Measurements from ENCODE around the gene CASP4. TPM values are rescaled to one million over a fixed set of nuclear protein-coding genes. Genes with fewer than 3 reads are reported as not detected.
A peak's percentile ranks its signal among the peaks of the same experiment; 100 is the strongest.
"Not testable (repeated sequence)": the region's sequence is repeated elsewhere in the genome, so short reads cannot be mapped to it uniquely, and the experiment has no call there.

CASP4 gene
- polyA plus RNA-seq, 1 donor: 89.7 TPM

DNA sequence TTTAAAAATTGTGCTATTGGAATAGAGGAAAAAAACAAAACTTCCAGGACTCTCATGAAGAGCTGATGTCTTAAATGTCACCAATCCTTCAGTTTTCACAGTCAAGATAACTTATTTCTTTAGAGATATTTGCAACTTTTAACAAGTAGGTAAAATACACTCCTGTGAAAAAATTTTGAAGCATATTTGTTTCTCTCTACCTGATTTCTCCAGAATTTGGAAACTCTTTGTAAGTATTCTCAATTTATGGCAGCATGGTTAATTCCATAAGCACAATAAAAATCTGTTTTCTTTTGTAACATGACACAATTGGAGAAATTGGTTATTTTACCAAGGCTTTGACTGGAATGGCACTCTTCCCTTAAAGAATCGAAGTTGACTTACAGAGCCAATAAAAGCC lies 4.1 kb downstream of the CASP4 start:
- Histone ChIP-seq H3K27me3 (ENCODE audit: control insufficient read depth, insufficient read depth, low read length) (no peaks in the 10 kb centered on the region), H3K27ac (ENCODE audit: low read length) (no peak overlapping the region), H3K4me1 (ENCODE audit: control insufficient read depth, insufficient read depth, low read length) (peaks cover 6% of the 10 kb centered on the region), H3K36me3 (ENCODE audit: control insufficient read depth, insufficient read depth, low read length) (peaks cover 14% of the 10 kb centered on the region), H3K9me3 (ENCODE audit: control insufficient read depth, low read depth, low read length) (peaks cover 9% of the 10 kb centered on the region), H3K4me3 (ENCODE audit: low read length) (no peak overlapping the region)
- DNase-seq: no peak
- WGBS (ENCODE audit: insufficient coverage, low lambda C conversion rate): no CpG with 5 or more reads among the region's 1 CpG

DNA sequence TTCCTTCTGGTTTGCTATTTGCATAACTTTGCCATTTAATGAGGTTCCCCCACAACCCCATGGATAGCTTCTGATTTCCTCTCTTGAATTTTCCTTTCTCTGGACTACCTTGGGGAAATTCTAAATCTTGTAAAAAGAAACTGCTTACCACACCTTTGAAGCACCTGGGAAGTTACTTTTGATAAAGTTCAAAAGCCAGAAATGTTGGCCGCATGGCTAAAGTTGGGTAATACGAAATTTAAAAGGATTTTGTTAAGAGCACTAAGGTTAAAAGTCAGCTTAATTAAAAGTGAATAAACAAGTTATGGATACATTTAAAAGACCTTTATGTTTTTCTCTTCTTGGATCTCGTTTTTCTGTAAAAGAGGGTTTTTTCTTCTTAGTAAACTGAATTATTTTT lies 5.5 kb downstream of the CASP4 start:
- Histone ChIP-seq H3K9me3 (ENCODE audit: control insufficient read depth, low read depth, low read length) (peaks cover 9% of the 10 kb centered on the region), H3K4me1 (ENCODE audit: control insufficient read depth, insufficient read depth, low read length) (no peaks in the 10 kb centered on the region), H3K27me3 (ENCODE audit: control insufficient read depth, insufficient read depth, low read length) (no peaks in the 10 kb centered on the region), H3K4me3 (ENCODE audit: low read length) (no peak overlapping the region), H3K27ac (ENCODE audit: low read length) (no peak overlapping the region), H3K36me3 (ENCODE audit: control insufficient read depth, insufficient read depth, low read length) (peaks cover 14% of the 10 kb centered on the region)
- no peak for DNase-seq
- 100% methylated on average over 2 of the region's 3 CpGs for WGBS (ENCODE audit: insufficient coverage, low lambda C conversion rate)

DNA sequence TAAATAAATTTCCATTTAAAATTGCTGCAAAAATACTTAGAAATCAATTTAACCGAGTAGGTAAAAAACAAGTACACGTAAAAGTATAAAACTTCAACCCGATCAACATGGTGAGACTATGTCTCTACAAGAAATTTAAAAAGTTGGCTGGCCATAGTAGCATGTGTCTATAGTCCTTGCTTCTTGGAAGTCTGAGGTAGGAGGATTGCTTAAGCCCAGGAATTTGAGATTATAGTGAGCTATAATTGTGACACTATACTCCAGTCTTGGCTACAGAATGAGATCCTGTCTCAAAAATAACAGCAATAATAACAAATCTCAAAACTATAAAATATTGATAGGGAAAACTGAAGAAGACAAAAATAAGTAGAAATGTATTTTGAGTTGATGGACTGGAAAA lies 11.1 kb downstream of the CASP4 start:
- Histone ChIP-seq H3K9me3 (ENCODE audit: control insufficient read depth, low read depth, low read length) (no peaks in the 10 kb centered on the region), H3K27me3 (ENCODE audit: control insufficient read depth, insufficient read depth, low read length) (no peaks in the 10 kb centered on the region), H3K27ac (ENCODE audit: low read length) (no peak overlapping the region), H3K36me3 (ENCODE audit: control insufficient read depth, insufficient read depth, low read length) (peaks cover 21% of the 10 kb centered on the region), H3K4me1 (ENCODE audit: control insufficient read depth, insufficient read depth, low read length) (no peaks in the 10 kb centered on the region), H3K4me3 (ENCODE audit: low read length) (no peak overlapping the region)
- no CpG with 5 or more reads among the region's 3 CpGs for WGBS (ENCODE audit: insufficient coverage, low lambda C conversion rate)
- DNase-seq: no peak

DNA sequence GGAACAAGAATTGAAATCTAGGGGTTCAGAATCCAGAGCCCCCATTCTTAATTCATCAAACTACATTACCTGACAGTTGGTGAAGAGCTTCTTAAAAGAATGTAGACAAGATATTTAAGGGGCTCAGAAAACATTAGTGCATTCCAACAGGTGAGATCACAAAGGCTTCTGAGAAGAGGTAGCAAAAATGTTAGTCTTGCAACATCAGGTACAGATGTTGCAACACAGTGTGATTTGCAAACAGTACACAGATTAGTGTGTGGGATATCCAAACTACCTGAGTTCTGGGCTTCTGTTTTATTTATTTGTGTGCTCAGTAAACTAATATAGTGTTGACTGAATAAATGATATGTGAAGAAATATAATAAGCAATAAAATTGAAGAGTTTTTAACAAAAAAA lies 11.8 kb downstream of the CASP4 start:
- H3K4me1 ChIP-seq (ENCODE audit: control insufficient read depth, insufficient read depth, low read length): no peaks in the 10 kb centered on the region
- no peaks in the 10 kb centered on the region for H3K27me3 ChIP-seq (ENCODE audit: control insufficient read depth, insufficient read depth, low read length)

DNA sequence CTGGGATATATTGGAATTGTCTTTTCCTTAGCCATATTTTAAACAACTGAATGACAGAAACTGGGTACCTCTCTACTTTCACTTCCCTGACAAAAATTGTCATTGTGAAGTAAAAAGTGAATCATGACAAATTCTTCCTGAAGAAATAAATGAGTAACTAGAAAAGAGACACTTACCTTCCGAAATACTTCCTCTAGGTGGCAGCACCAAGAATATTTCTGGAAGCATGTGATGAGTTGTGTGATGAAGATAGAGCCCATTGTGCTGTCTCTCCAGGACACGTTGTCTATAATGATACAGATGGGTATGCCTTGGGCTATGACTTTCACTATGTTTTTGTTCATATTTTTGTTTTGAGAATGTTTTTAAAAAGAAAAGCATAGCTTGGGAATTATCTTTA lies 21.5 kb downstream of the CASP4 start:
- H3K36me3 ChIP-seq (ENCODE audit: control insufficient read depth, insufficient read depth, low read length): peaks cover 47% of the 10 kb centered on the region
- no peaks in the 10 kb centered on the region for H3K4me1 ChIP-seq (ENCODE audit: control insufficient read depth, insufficient read depth, low read length)
- H3K4me3 ChIP-seq (ENCODE audit: low read length): no peak overlapping the region
- H3K27me3 ChIP-seq (ENCODE audit: control insufficient read depth, insufficient read depth, low read length): no peaks in the 10 kb centered on the region
- no peak overlapping the region for H3K27ac ChIP-seq (ENCODE audit: low read length)
- no CpG with 5 or more reads among the region's 2 CpGs for WGBS (ENCODE audit: insufficient coverage, low lambda C conversion rate)
- peak; percentile 17 to 64 for DNase-seq
- no peaks in the 10 kb centered on the region for H3K9me3 ChIP-seq (ENCODE audit: control insufficient read depth, low read depth, low read length)

More for the DNA sequence above, 11.8 kb downstream of the CASP4 start:
- Histone ChIP-seq H3K36me3 (ENCODE audit: control insufficient read depth, insufficient read depth, low read length) (peaks cover 16% of the 10 kb centered on the region), H3K4me3 (ENCODE audit: low read length) (no peak overlapping the region), H3K27ac (ENCODE audit: low read length) (no peak overlapping the region), H3K9me3 (ENCODE audit: control insufficient read depth, low read depth, low read length) (no peaks in the 10 kb centered on the region)
- DNase-seq: peak in 1 of 2 donors; percentile 39

DNA sequence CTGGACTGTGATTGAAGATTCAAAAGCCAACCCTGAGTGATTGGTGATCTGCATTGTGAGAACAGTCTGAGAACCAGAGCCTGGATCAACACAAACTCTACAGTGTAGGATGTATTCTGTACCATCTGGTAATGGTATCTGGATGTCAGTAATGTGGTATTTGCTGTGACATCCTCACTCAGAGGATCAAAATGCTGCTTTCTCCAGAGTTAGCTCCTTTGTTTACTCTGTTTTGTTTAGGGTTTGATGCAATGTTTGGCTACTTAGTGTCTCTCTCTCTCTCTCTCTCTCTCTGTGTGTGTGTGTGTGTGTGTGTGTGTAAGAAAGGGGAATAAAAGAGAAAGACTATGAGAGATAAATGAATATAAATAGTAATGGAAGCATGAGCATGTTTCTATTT lies 24.3 kb downstream of the CASP4 start:
- no peaks in the 10 kb centered on the region for H3K27me3 ChIP-seq (ENCODE audit: control insufficient read depth, insufficient read depth, low read length)
- H3K4me1 ChIP-seq (ENCODE audit: control insufficient read depth, insufficient read depth, low read length): no peaks in the 10 kb centered on the region
- no peaks in the 10 kb centered on the region for H3K9me3 ChIP-seq (ENCODE audit: control insufficient read depth, low read depth, low read length)
- no peak for DNase-seq
- no peak overlapping the region for H3K4me3 ChIP-seq (ENCODE audit: low read length)
- peaks cover 29% of the 10 kb centered on the region for H3K36me3 ChIP-seq (ENCODE audit: control insufficient read depth, insufficient read depth, low read length)
- no peak overlapping the region for H3K27ac ChIP-seq (ENCODE audit: low read length)

DNA sequence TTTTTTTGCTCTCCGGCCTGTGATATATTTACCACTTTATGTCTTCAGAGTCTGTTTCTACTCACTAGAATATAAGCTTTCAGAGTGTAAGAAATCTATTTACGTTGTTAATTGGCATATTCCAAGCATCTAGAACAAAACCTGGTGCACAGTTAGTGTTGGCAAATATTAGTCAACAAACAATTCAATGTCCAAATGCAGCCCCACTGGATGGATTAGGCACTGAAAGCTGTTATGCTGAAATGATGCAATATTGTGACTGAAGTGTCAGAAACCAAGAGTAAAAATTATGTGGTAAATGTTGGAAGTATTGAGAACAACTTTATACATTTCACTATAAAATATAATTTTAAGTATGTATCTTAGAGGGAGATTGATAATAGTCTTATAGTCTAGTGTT lies 24.8 kb downstream of the CASP4 start:
- 0% methylated on average over 1 of the region's 2 CpGs for WGBS (ENCODE audit: insufficient coverage, low lambda C conversion rate)
- H3K4me1 ChIP-seq (ENCODE audit: control insufficient read depth, insufficient read depth, low read length): no peaks in the 10 kb centered on the region

DNA sequence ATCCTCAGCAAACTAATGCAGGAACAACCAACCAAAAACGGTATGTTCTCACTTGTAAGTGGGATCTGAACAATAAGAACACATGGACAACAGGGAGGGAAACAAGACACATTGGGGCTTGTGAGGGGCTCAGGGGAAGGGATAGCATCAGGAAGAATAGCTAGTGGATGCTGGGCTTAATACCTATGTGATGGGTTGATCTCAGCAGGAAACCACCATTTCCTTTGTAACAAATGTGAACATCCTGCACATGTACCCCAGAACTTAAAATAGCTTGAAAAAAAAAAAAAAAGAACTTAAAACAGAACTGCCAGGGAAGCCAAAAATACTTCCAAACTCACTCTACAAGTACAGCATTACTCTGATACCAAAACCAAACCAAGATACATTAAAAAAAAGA lies 33.8 kb downstream of the CASP4 start:
- no peaks in the 10 kb centered on the region for H3K36me3 ChIP-seq (ENCODE audit: control insufficient read depth, insufficient read depth, low read length)
- no peaks in the 10 kb centered on the region for H3K27me3 ChIP-seq (ENCODE audit: control insufficient read depth, insufficient read depth, low read length)
- DNase-seq: no peak
- WGBS (ENCODE audit: insufficient coverage, low lambda C conversion rate): no CpG with 5 or more reads among the region's 1 CpG
- no peak overlapping the region for H3K27ac ChIP-seq (ENCODE audit: low read length)
- H3K4me1 ChIP-seq (ENCODE audit: control insufficient read depth, insufficient read depth, low read length): no peaks in the 10 kb centered on the region
- H3K9me3 ChIP-seq (ENCODE audit: control insufficient read depth, low read depth, low read length): no peaks in the 10 kb centered on the region
- H3K4me3 ChIP-seq (ENCODE audit: low read length): no peak overlapping the region

More for the DNA sequence above, 24.8 kb downstream of the CASP4 start:
- no peak for DNase-seq
- Histone ChIP-seq H3K27me3 (ENCODE audit: control insufficient read depth, insufficient read depth, low read length) (no peaks in the 10 kb centered on the region), H3K4me3 (ENCODE audit: low read length) (no peak overlapping the region), H3K27ac (ENCODE audit: low read length) (no peak overlapping the region), H3K36me3 (ENCODE audit: control insufficient read depth, insufficient read depth, low read length) (peaks cover 24% of the 10 kb centered on the region), H3K9me3 (ENCODE audit: control insufficient read depth, low read depth, low read length) (no peaks in the 10 kb centered on the region)

DNA sequence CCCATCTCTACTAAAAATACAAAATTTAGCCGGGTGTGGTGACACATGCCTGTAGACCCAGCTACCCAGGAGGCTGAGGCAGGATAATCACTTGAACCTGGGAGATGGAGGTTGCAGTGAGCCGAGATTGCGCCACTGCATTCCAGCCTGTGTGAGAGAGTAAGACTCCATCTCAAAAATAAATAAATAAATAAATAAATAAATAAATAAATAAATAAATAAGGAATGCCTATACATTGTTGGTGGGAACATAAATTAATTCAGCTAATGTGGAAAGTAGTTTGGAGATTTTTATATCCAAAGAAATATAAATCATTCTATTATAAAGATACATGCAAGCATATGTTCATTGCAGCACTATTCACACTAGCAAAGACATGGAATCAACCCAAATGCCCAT lies 34.3 kb downstream of the CASP4 start:
- H3K36me3 ChIP-seq (ENCODE audit: control insufficient read depth, insufficient read depth, low read length); H3K27ac ChIP-seq (ENCODE audit: low read length); H3K4me1 ChIP-seq (ENCODE audit: control insufficient read depth, insufficient read depth, low read length); H3K4me3 ChIP-seq (ENCODE audit: low read length); DNase-seq; H3K9me3 ChIP-seq (ENCODE audit: control insufficient read depth, low read depth, low read length); H3K27me3 ChIP-seq (ENCODE audit: control insufficient read depth, insufficient read depth, low read length): not testable (repeated sequence)
- no CpG with 5 or more reads among the region's 3 CpGs for WGBS (ENCODE audit: insufficient coverage, low lambda C conversion rate)

DNA sequence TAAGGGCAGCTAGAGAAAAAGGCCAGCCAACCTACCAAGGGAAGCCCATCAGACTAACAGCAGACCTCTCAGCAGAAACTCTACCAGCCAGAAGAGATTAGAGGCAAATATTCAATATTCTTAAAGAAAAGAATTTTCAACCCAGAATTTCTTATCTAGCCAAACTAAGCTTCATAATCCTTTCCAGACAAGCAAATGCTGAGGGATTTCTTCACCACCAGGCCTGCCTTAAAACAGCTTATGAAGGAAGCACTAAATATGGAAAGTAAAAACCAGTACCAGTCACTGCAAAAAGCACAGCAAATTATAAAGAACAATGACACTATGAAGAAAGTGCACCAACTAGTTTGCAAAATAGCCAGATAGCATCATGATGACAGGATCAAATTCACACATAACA lies 39.6 kb downstream of the CASP4 start:
- no peak for DNase-seq
- no peaks in the 10 kb centered on the region for H3K9me3 ChIP-seq (ENCODE audit: control insufficient read depth, low read depth, low read length)
- no peak overlapping the region for H3K4me3 ChIP-seq (ENCODE audit: low read length)
- H3K4me1 ChIP-seq (ENCODE audit: control insufficient read depth, insufficient read depth, low read length): no peaks in the 10 kb centered on the region
- H3K27ac ChIP-seq (ENCODE audit: low read length): no peak overlapping the region
- no peaks in the 10 kb centered on the region for H3K36me3 ChIP-seq (ENCODE audit: control insufficient read depth, insufficient read depth, low read length)
- no peaks in the 10 kb centered on the region for H3K27me3 ChIP-seq (ENCODE audit: control insufficient read depth, insufficient read depth, low read length)

DNA sequence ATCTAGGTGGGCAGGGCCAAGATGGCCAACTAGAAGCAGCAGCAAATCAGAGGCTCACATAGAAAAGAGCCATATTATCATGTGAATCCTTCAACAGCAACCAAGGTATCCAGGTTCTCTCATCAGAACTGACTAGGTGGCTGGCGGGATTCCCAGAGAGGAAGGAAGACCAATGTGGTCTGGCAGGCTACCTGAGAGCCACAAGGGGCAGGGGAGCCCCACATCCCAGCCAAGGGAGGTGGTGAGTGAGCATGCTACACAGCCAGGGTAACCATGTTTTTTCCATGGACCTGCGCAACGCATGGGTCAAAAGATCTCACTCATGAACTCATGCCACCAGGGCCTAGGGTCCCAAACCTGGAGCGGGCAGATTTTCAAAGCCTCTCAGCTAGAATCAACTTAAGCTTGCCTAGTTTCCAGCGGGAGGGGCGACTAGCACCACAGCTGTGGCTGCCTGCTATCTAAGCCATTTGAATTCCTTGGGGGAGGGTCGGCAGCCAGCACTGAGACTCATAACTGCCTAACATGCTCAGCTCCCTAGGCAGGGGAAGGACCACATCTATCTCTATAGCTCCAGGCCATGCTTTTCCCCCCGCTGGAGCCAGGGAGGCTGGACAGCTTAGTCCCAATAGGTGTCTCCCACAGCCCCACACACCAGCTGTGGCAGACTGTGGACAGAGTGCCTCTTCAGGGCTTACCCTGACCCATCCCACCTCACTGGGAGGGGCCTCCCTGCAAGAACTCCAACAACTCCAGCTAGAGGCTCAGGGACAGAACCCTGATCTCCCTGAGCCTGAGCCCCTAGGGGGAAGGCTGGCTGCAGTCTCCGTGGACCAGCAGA lies 41.4 kb downstream of the CASP4 start:
- no CpG with 5 or more reads among the region's 9 CpGs for WGBS (ENCODE audit: insufficient coverage, low lambda C conversion rate)

More for the DNA sequence above, 41.4 kb downstream of the CASP4 start:
- Histone ChIP-seq H3K27me3 (ENCODE audit: control insufficient read depth, insufficient read depth, low read length) (no peaks in the 10 kb centered on the region), H3K4me3 (ENCODE audit: low read length) (no peak overlapping the region), H3K36me3 (ENCODE audit: control insufficient read depth, insufficient read depth, low read length) (no peaks in the 10 kb centered on the region), H3K4me1 (ENCODE audit: control insufficient read depth, insufficient read depth, low read length) (no peaks in the 10 kb centered on the region), H3K9me3 (ENCODE audit: control insufficient read depth, low read depth, low read length) (no peaks in the 10 kb centered on the region), H3K27ac (ENCODE audit: low read length) (no peak overlapping the region)
- DNase-seq: no peak

All from large intestine (tissue), 3 donors.